ENCODE measurements around the gene HDLBP.

DNA sequence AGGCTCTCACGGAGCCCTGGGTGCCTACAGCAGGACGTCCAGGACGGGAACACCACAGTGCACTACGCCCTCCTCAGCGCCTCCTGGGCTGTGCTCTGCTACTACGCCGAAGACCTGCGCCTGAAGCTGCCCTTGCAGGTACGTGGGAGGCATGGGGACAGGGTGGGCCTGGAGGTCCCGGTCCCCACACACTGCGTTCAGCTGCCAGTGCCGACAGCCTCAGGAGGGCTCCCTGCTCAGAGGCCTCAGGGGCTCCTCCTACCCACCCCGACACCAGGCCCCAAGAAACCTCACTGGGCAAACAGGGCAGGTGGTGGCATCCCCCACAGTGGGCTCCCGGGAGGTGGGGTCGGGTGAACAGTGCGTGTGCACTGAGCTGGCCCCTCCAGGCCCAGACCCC lies 116.2 kb downstream of the HDLBP start:
- TF ChIP-seq GATA2 (IDR thresholded peaks at IDR 0.05; ENCODE audit: low read depth, low read length) (no peak), GATA3 (IDR thresholded peaks at IDR 0.05; ENCODE audit: low read depth, low read length) (no peak)

Measured in SH-SY5Y (cell line).